Mucosa of stomach (tissue), 1 donor: ENCODE results near the gene RNMT.
"Not testable (repeated sequence)": the region's sequence is repeated elsewhere in the genome, so short reads cannot be mapped to it uniquely, and the experiment has no call there.

ENCODE experiments used
- H3K27me3 ChIP-seq: one replicate; pipeline ENCODE4 v1.7.0; 2013; ENCODE audit warnings: mild to moderate bottlenecking, low read length; ENCODE audit not compliant: control insufficient read depth, insufficient read depth
- H3K36me3 ChIP-seq: one replicate; pipeline ENCODE4 v1.7.0; 2013; ENCODE audit warnings: low read length; ENCODE audit not compliant: control insufficient read depth, insufficient read depth
- H3K4me1 ChIP-seq: one replicate; pipeline ENCODE4 v1.7.0; 2013; ENCODE audit warnings: mild to moderate bottlenecking, low read length; ENCODE audit not compliant: control insufficient read depth, insufficient read depth
- H3K4me3 ChIP-seq: one replicate; pipeline ENCODE4 v1.7.0; 2013; ENCODE audit warnings: low read length
- H3K9ac ChIP-seq: one replicate; pipeline ENCODE4 v1.7.0; 2013; ENCODE audit warnings: mild to moderate bottlenecking, low read length, moderate library complexity
- H3K9me3 ChIP-seq: one replicate; pipeline ENCODE4 v1.7.0; 2013; ENCODE audit warnings: mild to moderate bottlenecking, low read length, moderate library complexity; ENCODE audit not compliant: control insufficient read depth
- donor health status: Pancreatic carcinoma.

Gene RNMT

GRCh38 chr18:13751599-13751998, 25.1 kb downstream of the RNMT start:
- not testable (repeated sequence) for H3K4me1 ChIP-seq, H3K27me3 ChIP-seq, H3K9me3 ChIP-seq, H3K9ac ChIP-seq, H3K4me3 ChIP-seq, H3K36me3 ChIP-seq

GRCh38 chr18:13756261-13756660, 29.8 kb downstream of the RNMT start:
- Histone ChIP-seq H3K36me3 (no peaks in the 10 kb centered on the region), H3K4me1 (no peaks in the 10 kb centered on the region), H3K4me3 (no peak overlapping the region), H3K27me3 (no peaks in the 10 kb centered on the region), H3K9ac (no peak overlapping the region), H3K9me3 (no peaks in the 10 kb centered on the region)

- H3K9ac ChIP-seq, result no peak overlapping the region
- H3K4me1 ChIP-seq, result no peaks in the 10 kb centered on the region
- H3K36me3 ChIP-seq, result no peaks in the 10 kb centered on the region
- H3K9me3 ChIP-seq, result no peaks in the 10 kb centered on the region
- no peaks in the 10 kb centered on the region for H3K27me3 ChIP-seq
- H3K4me3 ChIP-seq, result no peak overlapping the region
Observed at GRCh38 chr18:13756671-13757070, 30.2 kb downstream of the RNMT start.

GRCh38 chr18:13758622-13759021, 32.1 kb downstream of the RNMT start:
- Histone ChIP-seq H3K27me3 (no peaks in the 10 kb centered on the region), H3K9ac (no peak overlapping the region), H3K9me3 (no peaks in the 10 kb centered on the region), H3K4me3 (no peak overlapping the region), H3K36me3 (no peaks in the 10 kb centered on the region), H3K4me1 (no peaks in the 10 kb centered on the region)

- Histone ChIP-seq H3K4me3 (no peak overlapping the region), H3K9me3 (no peaks in the 10 kb centered on the region), H3K4me1 (no peaks in the 10 kb centered on the region), H3K36me3 (no peaks in the 10 kb centered on the region), H3K9ac (no peak overlapping the region), H3K27me3 (no peaks in the 10 kb centered on the region)
Observed at GRCh38 chr18:13760047-13760446, 33.6 kb downstream of the RNMT start.

DNA sequence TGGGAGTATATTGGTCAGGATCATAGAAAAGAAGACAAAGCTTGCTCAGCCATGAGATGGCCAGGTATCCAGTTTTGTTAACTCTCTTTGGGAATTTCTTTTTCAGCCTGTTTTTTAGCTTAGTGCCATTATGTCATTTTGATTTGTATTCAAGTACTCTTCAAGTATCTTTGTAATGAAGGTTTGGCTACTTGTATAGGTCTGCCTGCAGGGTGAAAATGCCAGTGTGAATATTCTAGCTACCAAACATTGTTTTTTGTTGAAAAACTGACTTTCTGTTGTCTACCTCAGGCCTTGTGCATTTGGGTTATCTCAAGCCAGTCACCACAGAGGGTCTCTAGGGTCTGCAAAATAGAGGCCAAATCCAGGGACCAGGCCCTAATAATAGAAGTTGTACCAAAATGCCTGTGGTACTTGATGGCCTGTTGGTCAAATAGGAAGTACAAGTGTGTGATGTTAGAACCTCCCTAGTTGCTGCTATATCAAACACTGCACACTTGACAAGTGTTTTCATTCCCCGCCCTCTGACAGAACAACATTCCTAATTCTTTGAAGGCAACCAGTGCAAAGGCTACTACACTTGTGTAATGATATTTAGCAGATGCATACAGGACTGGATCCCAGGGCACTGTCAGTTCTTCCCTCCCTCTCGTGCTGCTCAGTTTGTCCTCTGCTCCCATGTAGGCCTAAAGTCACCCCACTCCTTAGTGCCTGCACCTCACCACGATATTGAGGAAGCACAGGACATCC, 36.4 kb downstream of the RNMT start:
- H3K36me3 ChIP-seq, result no peaks in the 10 kb centered on the region
- H3K9ac ChIP-seq, result no peak overlapping the region

DNA sequence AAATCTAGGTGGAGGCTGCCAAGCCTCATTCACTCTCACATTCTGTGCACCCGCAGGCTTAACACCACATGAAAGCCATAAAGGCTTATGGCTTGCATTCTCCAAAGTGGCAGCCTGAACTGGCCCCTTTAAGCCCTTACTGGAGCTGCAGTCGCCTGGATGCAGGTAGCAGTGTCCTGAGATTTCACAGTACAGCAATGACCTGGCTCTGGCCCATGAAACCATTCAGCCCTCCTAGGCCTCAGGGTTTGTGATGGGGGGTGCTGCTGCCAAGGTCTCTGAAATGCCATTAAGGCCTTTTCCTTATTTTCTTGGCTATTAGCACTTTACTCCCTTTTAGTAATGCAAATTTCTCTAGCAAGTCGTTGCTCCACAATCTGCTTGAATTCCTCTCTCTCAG, 48.6 kb downstream of the RNMT start:
- H3K4me3 ChIP-seq, result no peak overlapping the region
- no peaks in the 10 kb centered on the region for H3K36me3 ChIP-seq
- no peaks in the 10 kb centered on the region for H3K9me3 ChIP-seq
- H3K9ac ChIP-seq, result no peak overlapping the region
- no peaks in the 10 kb centered on the region for H3K27me3 ChIP-seq
- no peaks in the 10 kb centered on the region for H3K4me1 ChIP-seq

More for the DNA sequence above, 36.4 kb downstream of the RNMT start:
- H3K27me3 ChIP-seq, result no peaks in the 10 kb centered on the region
- H3K4me1 ChIP-seq, result no peaks in the 10 kb centered on the region
- H3K9me3 ChIP-seq, result no peaks in the 10 kb centered on the region
- H3K4me3 ChIP-seq, result no peak overlapping the region

GRCh38 chr18:13791181-13791580, 64.7 kb downstream of the RNMT start:
- no peak overlapping the region for H3K4me3 ChIP-seq
- H3K27me3 ChIP-seq, result no peaks in the 10 kb centered on the region
- no peaks in the 10 kb centered on the region for H3K36me3 ChIP-seq
- H3K9ac ChIP-seq, result no peak overlapping the region
- H3K4me1 ChIP-seq, result no peaks in the 10 kb centered on the region
- H3K9me3 ChIP-seq, result no peaks in the 10 kb centered on the region

GRCh38 chr18:13793819-13794218, 67.3 kb downstream of the RNMT start:
- H3K27me3 ChIP-seq, result no peaks in the 10 kb centered on the region

DNA sequence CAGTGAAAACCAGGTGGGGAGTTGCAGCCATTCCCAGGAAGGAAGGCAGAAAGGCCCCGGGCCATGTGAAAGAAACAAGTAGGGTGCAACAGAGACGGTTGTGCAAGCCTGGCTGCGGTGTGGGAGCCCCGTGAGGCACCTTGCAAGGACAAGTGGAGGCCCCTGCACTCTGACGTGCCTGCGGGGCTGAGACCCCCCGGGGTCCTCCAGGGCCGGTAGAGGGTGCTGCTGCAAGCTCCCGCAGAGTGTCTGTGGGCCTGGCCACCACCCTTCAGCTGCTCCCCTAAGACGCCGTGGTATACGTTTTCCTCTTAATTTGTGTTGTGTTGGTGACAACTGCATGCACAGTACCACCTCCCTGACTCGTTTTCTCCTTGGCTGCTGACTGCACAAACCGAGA, 70.0 kb downstream of the RNMT start:
- H3K4me1 ChIP-seq, result peaks cover 9% of the 10 kb centered on the region
- peaks cover 8% of the 10 kb centered on the region for H3K27me3 ChIP-seq
- no peak overlapping the region for H3K9ac ChIP-seq
- no peaks in the 10 kb centered on the region for H3K9me3 ChIP-seq
- no peak overlapping the region for H3K4me3 ChIP-seq
- H3K36me3 ChIP-seq, result no peaks in the 10 kb centered on the region

More at GRCh38 chr18:13793819-13794218, 67.3 kb downstream of the RNMT start:
- Histone ChIP-seq H3K4me3 (no peak overlapping the region), H3K4me1 (no peaks in the 10 kb centered on the region), H3K9ac (no peak overlapping the region), H3K36me3 (no peaks in the 10 kb centered on the region), H3K9me3 (no peaks in the 10 kb centered on the region)

DNA sequence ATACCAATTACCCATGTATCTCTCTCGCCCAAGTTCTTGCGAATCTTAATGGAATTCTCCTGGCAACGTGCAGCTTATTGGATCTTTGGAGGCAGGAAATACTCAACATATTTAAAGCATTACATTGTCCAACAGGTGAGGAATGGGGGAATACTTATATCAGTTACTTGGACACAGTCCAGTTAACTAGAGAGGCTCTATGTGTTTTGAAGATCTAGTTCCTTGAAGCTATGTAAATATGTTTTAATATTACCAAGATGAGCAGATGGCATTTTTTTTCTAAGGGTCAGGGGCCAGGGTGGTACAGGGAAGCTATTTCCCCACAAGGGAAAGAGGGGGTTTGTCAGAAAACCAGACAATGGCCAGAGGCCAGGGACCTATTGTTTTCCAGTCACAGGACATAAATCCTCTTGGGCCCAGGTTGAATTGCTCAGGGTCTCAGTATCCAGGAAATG, 70.7 kb downstream of the RNMT start:
- no peak overlapping the region for H3K4me3 ChIP-seq
- H3K27me3 ChIP-seq, result peaks cover 8% of the 10 kb centered on the region
- H3K36me3 ChIP-seq, result no peaks in the 10 kb centered on the region
- H3K4me1 ChIP-seq, result peaks cover 9% of the 10 kb centered on the region
- H3K9ac ChIP-seq, result no peak overlapping the region
- H3K9me3 ChIP-seq, result no peaks in the 10 kb centered on the region

- Histone ChIP-seq H3K9ac (no peak overlapping the region), H3K36me3 (no peaks in the 10 kb centered on the region), H3K9me3 (no peaks in the 10 kb centered on the region)
Observed at GRCh38 chr18:13799396-13799795, 72.9 kb downstream of the RNMT start.

More at GRCh38 chr18:13799396-13799795, 72.9 kb downstream of the RNMT start:
- Histone ChIP-seq H3K4me3 (no peak overlapping the region), H3K4me1 (peaks cover 9% of the 10 kb centered on the region), H3K27me3 (peaks cover 8% of the 10 kb centered on the region)
